Suppressor macrophage treated with lipopolysaccharide for 1 hour (primary cell): ENCODE results near the gene TRAPPC10.
A peak's percentile ranks its signal among the peaks of the same experiment; 100 is the strongest.

Experiments used
- DNase-seq, 3 donors: peaks; one replicate each; pipeline ENCODE4 v3.0.0-alpha.2; 2020 to 2022

The TRAPPC10 gene

DNA sequence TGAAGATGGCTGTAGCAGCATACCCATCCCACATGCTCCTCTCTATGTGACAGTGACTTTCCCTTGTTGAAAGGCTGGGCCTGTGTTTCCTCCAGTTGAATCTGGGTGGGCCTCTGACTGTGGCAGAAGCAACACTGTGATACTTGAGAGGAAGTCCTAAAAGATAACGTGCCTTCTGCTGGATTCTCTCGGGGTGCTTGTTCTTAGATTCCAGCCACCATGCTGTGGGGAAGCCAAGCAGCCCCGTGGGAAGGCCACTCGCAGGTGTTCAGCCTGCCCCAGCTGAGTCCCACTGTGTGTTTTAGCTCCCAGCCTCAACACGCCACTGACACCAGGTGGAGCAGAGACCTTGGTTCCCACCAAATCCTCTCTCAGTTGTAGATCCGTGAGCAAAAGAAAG, 31.5 kb downstream of the TRAPPC10 start:
- DNase-seq, result no peak

DNA sequence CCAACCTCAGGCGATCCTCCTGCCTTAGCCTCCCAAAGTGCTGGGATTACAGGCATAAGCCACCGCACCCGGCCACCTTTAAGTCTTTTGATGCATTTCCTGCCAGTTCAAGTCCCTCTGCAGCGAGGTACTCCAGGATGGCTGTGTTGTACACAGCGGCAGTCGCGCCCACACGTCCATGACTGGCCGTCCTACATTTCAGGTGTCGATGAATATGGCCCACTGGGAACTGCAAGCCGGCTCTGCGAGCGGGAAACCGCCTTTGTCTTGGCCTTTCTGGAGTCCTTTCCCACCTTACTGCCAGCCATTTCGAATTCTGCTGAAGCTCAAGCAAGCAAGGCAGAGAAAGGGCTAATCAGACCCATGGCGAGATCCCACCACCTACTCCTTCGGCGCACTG, 34.6 kb downstream of the TRAPPC10 start:
- DNase-seq, result no peak

DNA sequence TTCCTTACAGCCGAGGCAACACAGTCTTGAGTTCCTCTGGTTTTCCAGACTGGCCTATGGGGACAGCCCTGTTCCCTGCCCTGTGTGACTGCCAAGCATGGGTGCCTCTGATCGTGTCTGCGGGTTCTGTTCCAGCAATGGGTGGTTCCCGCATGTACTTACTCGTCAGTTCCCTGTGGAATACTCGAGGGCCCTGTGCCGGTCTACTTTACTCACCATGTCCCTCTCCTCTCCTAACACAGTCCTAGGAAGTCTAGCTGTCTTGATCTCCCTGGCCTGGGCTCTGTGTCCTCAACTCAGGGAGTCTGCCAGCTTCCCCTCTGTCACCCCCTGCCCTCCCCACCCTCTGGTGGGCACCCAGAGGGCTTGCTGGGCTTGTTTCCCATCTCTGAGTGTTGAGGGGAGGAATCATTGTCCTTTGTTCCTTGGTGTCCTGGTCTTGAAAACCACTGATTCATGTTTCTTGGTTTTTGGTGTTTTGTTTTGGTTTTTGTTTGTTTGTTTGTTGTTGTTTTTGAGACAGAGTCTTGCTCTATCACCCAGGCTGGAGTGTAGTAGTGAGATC, 36.0 kb downstream of the TRAPPC10 start:
- DNase-seq, result no peak

DNA sequence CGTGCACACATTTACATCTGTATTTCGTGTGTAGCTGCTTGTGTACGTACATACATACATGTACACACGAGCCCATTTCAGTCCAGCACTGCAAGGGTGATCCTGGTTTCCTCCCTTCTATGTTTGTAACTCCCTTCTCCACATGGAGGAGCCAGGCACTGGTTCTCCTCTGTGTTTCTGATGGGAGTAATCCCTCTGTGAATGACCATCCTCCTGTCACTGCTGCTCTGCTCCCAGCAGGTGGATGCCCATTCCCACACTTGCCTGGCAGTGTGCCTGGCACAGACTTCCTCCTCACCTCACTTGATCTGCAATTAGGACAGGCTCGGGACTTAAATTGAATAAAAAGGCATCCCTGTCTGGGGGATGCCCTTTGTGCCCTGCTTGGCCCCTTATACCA, 37.1 kb downstream of the TRAPPC10 start:
- no peak for DNase-seq

DNA sequence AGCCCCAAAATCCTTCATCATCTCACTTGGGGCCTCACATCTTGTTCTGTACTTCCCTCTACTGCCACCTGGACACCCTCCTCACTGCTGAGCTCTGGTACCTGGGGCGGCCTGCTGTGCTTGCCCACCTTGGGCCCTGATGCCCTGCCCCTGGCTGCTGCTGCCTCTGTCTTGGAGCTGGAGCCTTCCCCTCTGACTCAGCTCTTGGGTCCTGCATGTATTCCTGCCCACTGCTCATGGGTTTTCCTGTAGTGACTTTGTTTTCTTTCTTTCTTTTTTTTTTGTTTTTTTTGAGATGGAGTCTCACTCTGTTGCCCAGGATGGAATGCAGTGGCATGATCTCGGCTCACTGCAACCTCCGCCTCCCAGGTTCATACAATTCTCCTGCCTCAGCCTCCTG, 37.5 kb downstream of the TRAPPC10 start:
- DNase-seq, result no peak

DNA sequence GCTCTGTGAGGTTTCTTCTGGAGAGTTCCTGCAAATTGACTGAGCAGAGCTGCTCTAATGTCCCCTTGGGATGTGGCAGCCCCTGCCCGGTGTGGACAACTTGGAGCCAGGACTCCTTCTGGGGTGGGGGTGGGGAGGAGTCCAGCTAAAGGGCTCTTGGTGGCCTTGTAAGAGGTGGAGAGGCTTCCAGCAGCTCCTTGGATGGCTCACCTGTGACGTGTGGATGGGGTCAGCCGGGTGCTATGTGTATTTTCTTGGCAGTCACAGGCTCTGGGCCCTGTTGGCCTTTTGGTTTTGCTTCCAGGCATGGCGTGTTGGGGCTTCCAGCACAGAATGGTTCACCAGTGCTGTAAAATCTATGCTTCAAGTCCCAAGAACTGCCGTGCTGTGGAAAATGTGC, 38.2 kb downstream of the TRAPPC10 start:
- DNase-seq, result no peak

DNA sequence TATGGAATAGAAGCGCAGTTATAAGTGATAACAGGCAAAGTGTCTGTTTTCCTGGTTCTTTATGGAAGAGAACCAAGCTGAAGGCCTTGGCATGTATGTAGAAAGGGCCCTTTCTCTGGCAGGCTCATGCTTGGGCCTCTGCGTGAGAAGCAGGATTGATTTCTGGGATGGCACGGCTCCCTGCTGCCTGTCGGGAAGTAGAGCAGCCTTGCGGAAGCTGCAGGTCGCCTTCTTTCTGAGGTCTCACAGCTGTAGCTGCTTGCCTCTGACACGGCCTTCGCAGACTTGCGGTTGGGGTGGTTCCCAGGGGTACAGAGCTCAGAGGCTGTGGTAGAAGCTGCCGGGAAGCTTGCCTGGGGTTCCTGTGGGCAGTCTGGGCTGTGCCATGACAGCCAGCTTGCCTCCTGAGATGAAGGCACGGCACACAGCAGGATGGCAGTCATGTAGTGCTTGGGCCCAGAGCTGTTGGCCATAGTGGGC, 39.4 kb downstream of the TRAPPC10 start:
- no peak for DNase-seq

DNA sequence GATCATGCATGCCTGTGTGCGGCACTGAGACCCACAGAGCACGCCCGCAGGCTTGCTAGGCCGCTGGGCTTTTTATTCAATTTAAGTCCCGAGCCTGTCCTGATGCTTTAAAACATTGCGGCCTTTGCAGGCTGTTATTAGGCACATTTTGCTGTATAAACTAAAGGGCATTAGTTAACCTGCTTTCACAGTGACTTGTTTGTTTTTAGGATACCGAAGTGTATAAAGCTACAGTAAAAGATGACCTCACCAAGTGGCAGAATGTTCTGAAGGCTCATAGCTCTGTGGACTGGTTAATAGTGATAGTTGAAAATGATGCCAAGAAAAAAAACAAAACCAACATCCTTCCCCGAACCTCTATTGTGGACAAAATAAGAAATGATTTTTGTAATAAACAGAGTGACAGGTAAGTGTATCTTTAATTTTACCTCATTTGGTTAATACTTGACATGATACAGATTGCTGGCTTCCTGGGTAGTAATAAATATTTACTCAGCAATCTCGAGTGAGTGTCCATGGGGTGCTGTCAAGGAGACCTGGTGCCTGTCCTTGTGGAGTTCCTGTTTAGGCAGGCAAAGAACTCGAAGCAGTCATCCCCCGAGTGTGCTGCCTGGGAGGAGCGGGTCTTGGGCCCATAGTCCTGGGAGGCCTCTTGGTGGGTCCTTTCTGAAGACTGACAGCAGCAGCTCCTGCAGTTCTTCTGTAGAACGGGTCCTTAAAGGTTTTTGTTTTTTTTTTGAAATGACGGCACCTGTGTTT, 40.1 kb downstream of the TRAPPC10 start:
- DNase-seq, result no peak

DNA sequence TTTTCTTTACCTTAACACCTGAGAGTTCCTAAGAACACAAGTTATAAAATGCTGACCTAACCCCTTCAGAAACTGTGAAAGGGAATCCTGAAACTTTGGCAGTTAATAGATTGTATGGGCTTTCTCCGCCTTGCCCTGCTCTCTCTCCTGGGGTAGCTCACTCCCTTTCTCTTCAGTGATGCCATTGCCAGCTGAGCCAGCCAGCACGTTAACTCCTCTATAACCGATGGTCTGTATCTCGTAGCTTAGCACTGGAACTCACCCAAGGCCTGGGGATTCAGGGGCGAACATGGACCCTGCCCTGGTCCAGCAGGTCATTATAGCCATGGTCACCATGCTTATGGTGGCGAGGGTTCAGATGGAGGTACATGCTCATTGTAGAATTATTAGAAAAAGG, 40.7 kb downstream of the TRAPPC10 start:
- no peak for DNase-seq

DNA sequence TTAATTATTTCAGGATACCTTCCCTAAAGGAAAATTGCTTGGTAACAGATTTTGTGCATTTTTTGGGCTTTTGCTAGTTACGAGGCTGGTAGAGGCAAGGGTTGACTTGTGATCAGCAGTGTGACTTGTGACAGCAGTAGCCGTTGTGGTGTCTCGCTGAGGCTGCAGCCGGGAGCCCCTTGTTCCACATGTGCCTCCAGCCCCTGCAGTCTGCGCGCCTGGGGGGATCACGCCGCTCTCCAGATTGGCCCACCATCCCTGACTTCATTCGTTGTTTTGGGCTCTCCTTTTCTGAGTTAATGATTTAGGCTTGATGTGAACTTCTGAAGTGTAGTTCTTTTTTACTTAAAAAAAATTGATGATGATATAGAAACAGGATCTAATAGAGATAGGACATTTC, 41.5 kb downstream of the TRAPPC10 start:
- DNase-seq, result no peak

DNA sequence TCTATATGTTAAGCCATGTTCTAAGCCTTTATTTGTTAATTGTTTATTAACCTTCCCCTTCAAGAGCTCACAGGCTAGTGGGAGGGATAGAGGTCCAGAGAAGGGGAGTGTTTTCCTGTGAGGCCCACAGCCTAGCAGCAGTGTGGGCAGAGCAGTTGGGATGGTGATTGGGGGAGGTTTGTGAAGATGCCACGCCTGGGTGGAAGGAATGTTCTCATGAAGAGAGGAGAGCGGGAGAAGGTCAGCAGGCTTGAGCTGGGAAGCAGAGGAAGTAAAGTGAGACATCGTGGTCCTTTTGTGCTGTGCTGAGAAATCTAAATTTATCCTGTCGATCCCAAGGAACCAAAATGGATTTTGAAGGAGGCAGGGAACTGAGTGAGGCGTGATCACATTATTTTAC, 42.6 kb downstream of the TRAPPC10 start:
- DNase-seq, result no peak

DNA sequence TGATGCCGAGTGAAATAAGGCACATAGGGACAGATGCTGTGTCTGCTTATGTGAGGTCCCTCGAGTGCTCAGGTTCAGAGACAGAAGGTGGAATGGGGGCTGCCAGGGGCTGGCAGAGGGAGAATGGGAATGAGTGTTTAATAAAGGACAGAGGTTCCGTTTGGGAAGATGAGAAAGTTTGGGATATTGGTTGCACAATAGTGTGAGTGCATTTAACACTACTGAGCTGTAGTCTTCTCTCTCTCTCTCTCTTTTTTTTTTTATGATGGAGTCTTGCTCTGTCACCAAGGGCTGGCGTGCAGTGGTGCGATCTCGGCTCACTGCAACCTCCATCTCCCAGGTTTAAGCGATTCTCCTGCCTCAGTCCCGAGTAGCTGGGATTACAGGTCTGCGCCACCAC, 44.9 kb downstream of the TRAPPC10 start:
- DNase-seq, result no peak

DNA sequence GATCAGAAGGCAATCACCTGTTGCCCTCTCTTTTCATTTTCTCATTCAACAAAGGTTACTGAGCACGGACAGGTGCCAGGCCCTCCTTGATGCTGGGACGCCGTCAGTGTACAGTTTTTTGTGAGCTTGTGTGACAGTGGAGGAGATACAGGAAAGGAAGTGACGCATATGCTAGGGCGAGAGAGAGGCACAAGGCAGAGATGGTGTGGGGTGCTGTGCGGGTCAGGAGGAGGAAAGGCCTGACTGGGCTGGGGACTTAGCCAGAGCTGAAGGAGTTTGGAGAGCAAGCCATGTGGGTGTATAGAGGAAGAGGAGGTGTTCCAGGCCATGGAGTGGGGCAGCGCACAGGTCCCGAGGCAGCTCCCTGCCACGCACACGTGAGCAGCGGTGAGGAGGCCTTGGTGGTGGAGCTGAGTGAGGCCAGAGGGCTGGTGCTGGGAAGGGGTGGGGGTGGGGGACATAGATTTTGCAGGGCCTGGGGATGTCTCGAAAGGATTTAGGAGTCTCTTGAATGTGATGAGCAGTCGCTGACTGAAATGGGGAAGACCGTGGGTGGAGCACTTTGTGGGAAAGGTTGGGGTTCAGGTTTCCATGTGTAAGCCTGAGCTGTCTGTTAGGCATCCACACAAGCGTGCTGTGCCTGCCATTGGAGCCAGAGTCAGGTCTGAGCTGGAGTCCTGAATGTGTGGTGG, 46.0 kb downstream of the TRAPPC10 start:
- DNase-seq, result no peak

DNA sequence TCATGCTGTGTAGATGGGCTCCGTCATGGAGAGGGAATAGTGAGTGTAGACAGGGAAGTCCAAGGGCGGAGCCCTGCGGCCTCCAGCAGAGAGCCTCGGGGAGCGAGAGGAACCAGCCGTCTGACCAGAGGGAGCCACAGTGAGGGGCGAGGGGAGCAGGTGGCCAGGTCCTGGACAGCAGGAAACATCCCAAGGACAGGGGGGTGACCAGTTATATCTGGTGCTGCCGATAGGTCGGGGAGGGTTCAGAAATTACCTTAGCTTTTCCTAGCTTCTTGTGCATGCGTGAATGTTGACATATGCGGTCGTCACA, 46.5 kb downstream of the TRAPPC10 start:
- no peak for DNase-seq

DNA sequence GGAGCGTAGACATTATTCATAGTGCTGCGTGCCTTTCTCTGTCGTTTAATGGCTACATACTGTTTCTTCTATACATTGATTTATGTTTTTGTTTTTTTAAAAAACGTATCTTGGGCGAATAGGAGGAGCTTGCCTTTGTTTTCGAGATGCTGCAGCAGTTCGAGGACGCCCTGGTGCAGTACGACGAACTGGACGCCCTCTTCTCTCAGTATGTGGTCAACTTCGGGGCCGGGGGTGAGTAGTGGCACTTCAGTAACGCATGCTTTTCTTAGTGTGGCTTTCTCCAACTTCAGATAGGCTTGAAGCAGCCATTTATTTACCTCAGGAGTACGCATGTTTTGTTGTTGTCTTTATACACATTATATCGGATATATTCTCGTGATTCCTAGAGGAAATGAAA, 46.9 kb downstream of the TRAPPC10 start:
- DNase-seq, result no peak

DNA sequence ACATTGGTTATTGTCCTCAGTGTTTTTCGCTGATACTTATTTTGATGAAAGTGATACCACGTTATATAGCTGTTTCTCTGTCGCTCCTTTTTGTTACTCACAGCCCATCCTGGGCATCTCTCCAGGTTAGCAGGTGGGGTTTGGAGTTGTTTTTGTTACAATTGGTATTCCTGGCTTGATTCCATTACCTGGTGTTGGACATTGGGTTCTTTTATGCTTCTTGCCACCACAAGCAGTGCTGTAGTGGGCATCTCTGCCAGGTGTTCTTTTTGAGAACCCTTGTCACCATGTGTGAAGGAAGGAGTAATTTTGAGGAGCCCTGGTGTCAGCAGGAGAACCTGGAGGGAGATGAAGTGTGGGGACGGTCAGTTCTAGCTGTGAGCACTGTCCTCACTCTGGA, 47.6 kb downstream of the TRAPPC10 start:
- no peak for DNase-seq

DNA sequence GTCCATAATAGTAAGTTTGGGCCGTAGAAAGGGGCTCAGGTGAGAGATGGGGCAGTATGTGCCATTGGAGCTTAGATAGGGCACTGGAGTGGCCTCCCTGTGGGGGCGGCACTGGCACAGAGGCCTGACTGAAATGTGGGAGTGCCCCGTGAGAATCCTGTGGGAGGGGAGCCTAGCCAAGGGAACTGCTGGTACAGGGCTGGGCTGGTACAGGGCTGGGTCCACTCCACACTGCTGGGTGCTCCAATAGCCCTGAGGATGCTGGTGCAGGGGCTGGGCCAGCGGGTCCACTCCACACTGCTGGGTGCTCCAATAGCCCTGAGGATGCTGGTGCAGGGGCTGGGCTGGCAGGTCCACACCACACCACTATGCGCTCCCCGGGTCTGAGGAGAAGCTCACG, 50.3 kb downstream of the TRAPPC10 start:
- peak; percentile 22 to 39 (median 31) for DNase-seq

DNA sequence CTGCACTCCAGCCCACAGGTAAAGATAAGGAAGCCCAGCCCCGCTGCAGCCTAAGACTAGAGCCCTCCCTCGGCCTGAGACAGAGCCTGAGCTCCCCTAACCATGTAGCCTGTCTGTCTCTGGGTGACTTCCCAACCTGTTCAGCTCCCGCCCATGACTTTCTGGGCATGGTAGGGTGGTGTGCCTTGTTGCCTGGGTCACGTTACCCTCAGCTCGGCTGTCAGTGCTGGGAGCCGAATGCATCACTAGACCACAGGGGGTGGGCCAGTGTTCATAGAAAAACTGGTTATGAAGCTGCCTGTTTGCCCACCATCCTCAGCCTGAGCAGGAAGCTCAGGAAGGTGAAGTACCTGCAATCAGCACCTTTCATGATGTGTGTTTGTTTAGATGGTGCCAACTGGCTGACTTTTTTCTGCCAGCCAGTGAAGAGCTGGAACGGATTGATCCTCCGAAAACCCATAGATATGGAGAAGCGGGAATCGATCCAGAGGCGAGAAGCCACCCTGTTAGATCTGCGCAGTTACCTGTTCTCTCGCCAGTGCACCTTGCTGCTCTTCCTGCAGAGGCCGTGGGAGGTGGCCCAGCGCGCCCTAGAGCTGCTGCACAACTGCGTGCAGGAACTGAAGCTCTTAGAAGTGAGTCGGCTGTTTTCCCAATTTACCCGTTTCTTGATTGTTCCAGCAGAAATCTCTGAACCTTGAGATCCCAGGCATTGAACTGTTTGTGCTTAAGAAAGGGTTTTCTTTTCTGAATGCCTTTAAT, 51.2 kb downstream of the TRAPPC10 start:
- DNase-seq, result no peak

DNA sequence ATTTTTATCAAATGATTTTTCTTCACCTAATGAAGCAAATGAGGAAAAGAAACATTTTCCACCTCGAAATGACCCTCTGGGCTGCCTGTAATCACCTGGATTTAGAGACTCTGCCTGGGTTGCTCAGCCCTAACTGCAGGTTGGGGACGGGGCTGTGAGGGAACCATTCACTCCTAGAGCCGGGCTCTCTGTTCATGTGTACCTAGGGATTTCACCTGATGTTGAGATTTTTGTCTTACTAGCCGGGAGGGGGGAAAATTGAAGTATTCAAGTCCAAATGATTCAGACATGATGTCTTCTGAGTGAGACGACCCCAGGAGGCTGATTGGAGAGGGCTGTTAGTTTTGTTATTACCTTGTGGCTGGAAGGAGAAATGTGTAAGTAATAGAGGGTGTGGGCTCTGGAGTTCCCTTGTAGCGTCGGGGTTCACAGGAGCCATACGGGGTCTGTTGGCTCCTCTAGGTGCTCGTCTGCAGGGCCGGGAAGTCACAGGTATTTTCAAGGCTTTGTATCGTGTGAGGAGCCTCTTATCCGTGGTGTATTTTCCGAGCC, 52.8 kb downstream of the TRAPPC10 start:
- no peak for DNase-seq

DNA sequence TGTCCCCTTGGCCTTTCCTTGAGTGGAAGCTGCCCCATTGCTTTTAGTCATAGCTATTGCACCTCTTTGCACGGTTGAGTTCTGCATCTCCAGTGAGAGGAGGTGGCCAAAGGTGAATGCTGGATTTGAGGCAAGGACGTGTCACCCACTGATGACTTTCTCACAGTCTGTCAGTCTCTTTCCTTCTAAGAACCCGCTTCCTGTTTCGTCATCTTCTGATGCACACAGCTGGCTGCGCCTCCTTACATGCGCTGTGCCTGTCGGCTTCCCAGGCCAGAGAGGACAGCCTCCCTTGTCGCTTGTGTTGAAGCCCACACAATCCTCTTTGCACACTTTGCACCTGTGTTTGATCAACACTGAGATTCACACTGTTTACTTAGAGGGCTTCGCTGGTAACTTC, 53.3 kb downstream of the TRAPPC10 start:
- peak; percentile 70 to 80 (median 77) for DNase-seq

DNA sequence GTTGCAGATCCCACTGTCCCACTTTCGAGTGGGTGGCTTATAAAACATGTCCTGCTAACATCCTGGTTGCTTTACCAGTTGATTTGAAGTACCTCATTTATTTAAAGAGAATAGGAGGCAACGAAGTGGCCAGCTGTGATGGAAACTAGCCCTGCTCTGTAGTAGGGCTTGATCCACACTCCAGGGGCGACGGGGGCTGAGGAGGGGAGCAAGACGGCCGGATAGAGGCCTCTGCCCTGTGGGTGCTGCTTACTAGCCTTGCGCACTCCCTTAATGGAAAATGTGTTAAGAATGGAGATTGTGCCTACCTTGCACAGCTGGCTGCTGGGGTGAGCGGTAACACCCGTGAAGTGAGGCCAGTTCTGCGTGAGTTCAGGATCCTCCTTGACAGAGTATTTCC, 54.0 kb downstream of the TRAPPC10 start:
- no peak for DNase-seq

DNA sequence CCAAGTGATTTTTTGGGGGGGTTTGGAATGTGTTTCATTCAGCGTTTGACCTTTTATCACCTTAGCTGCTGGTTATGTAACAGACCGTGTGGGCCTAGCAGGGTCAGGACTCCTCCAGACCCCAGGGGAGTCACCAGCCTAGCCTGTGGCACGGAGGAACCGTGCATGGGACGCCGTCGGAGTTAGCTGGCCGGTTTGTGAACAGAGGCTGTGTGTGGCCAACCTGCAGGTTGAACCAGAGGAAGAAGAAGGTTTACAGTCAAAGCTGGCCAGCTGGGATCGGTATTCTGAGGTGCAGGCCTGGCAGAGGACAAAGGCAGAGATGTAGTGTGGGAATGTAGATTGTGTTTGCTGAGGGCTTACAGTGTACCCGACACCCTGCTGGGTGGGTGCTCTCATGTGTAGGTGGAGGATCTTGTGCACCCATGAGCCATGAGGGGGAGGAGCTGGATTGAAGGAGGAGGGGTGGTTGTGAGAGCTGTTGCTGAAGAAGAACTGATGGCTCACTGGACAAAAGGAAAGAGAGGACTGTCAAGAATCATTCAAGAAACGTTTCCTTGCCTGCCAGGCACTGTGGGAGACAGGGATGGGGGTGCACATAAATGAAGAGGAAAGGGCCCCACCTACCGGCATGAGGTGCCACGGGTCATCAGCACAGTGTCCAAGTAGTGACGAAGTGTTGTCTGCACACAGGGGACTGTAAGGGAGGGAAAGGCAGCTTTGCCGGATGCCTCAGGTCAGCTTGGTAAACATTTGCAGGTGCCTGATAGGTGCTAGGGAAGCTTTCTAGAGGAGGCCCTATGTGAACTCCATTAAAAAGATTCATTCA, 55.1 kb downstream of the TRAPPC10 start:
- DNase-seq, result no peak
